ENCODE results near the gene EPOP.

EPOP gene

GRCh38 chr17:38702166-38702915, 27.6 kb upstream of the EPOP start:
- no peaks in the 10 kb centered on the region for H3K27me3 ChIP-seq (ENCODE audit: control insufficient read depth, low read length)
- TF ChIP-seq EZH2phosphoT487 (IDR thresholded peaks at IDR 0.05; ENCODE audit: borderline replicate concordance, low read length): no peak
- TF ChIP-seq, protein P1, sequence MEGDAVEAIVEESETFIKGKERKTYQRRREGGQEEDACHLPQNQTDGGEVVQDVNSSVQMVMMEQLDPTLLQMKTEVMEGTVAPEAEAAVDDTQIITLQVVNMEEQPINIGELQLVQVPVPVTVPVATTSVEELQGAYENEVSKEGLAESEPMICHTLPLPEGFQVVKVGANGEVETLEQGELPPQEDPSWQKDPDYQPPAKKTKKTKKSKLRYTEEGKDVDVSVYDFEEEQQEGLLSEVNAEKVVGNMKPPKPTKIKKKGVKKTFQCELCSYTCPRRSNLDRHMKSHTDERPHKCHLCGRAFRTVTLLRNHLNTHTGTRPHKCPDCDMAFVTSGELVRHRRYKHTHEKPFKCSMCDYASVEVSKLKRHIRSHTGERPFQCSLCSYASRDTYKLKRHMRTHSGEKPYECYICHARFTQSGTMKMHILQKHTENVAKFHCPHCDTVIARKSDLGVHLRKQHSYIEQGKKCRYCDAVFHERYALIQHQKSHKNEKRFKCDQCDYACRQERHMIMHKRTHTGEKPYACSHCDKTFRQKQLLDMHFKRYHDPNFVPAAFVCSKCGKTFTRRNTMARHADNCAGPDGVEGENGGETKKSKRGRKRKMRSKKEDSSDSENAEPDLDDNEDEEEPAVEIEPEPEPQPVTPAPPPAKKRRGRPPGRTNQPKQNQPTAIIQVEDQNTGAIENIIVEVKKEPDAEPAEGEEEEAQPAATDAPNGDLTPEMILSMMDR (IDR thresholded peaks at IDR 0.05; ENCODE audit: low read depth, low read length, poor library complexity, severe bottlenecking): no peak
- peaks cover 48% of the 10 kb centered on the region for H3K4me1 ChIP-seq (ENCODE audit: control insufficient read depth, low read length)

DNA sequence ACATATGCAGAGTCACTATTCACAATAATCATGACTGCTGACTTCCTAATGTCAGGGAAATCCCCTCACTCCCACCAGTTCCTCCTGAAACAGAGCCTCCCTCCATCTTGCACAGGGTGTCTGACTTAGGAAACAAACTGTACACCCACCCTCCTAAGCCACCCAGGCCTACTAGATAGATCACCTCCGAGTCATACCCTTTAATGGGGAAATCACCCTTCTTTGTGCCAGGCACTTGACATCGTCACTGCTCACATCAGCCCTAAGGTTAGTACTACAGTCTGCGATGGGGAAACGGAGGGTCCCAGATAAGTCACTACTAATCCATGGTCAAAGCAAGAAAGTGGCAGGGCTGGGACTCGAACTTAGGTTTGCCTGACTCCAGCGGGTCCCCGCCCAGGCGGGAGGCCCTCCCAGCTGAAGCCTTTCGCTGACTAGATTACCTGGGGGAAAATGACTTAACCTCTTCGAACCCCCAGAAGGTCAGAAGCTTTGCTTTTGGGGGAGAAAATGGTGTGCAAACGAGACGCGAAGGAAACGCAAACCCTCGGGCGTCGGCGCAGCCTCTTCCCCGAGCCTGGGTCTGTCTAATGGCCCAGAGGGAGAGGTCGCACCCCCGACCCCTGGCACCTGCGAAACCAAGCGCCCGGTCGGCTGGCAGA, 26.9 kb upstream of the EPOP start:
- Histone ChIP-seq H3K27me3 (ENCODE audit: control insufficient read depth, low read length) (no peaks in the 10 kb centered on the region), H3K9me2 (replicated peaks; ENCODE audit: control insufficient read depth, low read length) (no peaks in the 10 kb centered on the region), H3K79me2 (ENCODE audit: control insufficient read depth, low read length) (peaks cover 26% of the 10 kb centered on the region), H3K4me3 (ENCODE audit: low read length) (peak overlapping the region; percentile 88), H3F3A (ENCODE audit: control insufficient read depth, insufficient read depth) (peaks cover 36% of the 10 kb centered on the region), H4K20me1 (ENCODE audit: control insufficient read depth, insufficient read depth, low read depth, low read length) (peaks cover 2% of the 10 kb centered on the region; the same call in 1 of the 2 replicates), H3K4me1 (ENCODE audit: control insufficient read depth, low read length) (peaks cover 48% of the 10 kb centered on the region), H3K9me3 (ENCODE audit: control insufficient read depth, insufficient read depth, low read length) (no peaks in the 10 kb centered on the region), H3K27ac (ENCODE audit: low read depth, low read length) (peak overlapping the region; percentile 91), H3K4me2 (ENCODE audit: low read length) (peak overlapping the region; percentile 97), H3K36me3 (ENCODE audit: control insufficient read depth, low read length) (peaks cover 13% of the 10 kb centered on the region)
- TF ChIP-seq EZH2phosphoT487 (IDR thresholded peaks at IDR 0.05; ENCODE audit: borderline replicate concordance, low read length): no peak
- TF ChIP-seq, protein P1 (IDR thresholded peaks at IDR 0.05; ENCODE audit: low read depth, low read length, poor library complexity, severe bottlenecking): no peak

More at GRCh38 chr17:38702166-38702915, 27.6 kb upstream of the EPOP start:
- Histone ChIP-seq H3K4me2 (ENCODE audit: low read length) (peak overlapping the region; percentile 97), H3K9me2 (replicated peaks; ENCODE audit: control insufficient read depth, low read length) (no peaks in the 10 kb centered on the region), H3K9me3 (ENCODE audit: control insufficient read depth, insufficient read depth, low read length) (no peaks in the 10 kb centered on the region), H3K36me3 (ENCODE audit: control insufficient read depth, low read length) (peaks cover 20% of the 10 kb centered on the region), H3K4me3 (ENCODE audit: low read length) (peak overlapping the region; percentile 88), H3K27ac (ENCODE audit: low read depth, low read length) (peak overlapping the region; percentile 91), H3F3A (ENCODE audit: control insufficient read depth, insufficient read depth) (peaks cover 36% of the 10 kb centered on the region), H3K79me2 (ENCODE audit: control insufficient read depth, low read length) (peaks cover 33% of the 10 kb centered on the region), H4K20me1 (ENCODE audit: control insufficient read depth, insufficient read depth, low read depth, low read length) (peaks cover 6% of the 10 kb centered on the region)

DNA sequence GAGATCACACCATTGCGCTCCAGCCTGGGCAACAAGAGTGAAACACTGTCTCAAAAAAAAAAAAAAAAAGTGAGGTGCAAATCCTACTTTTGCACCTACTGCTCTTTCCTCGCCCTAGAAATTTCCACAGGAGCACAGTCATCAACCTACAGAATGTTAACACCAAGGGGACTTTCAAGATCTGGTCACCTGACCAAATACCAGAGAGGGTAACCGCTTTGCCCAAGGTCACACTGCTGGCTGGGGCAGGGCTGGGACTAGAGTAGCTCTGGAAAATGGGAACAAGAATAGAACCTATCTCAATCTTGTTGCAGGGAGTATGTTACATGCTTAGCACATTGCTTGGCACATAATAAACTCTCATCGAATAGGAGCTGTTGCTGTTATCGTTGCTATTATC, 24.0 kb upstream of the EPOP start:
- peaks cover 8% of the 10 kb centered on the region; the same call in 1 of the 2 replicates for H3K36me3 ChIP-seq (ENCODE audit: control insufficient read depth, low read length)
- H3K27me3 ChIP-seq (ENCODE audit: control insufficient read depth, low read length): no peaks in the 10 kb centered on the region
- H3K79me2 ChIP-seq (ENCODE audit: control insufficient read depth, low read length): peaks cover 5% of the 10 kb centered on the region; the same call in 1 of the 2 replicates
- no peak overlapping the region for H3K4me3 ChIP-seq (ENCODE audit: low read length)
- peaks cover 40% of the 10 kb centered on the region for H3K4me1 ChIP-seq (ENCODE audit: control insufficient read depth, low read length)
- H3K9me2 ChIP-seq (replicated peaks; ENCODE audit: control insufficient read depth, low read length): no peaks in the 10 kb centered on the region
- H4K20me1 ChIP-seq (ENCODE audit: control insufficient read depth, insufficient read depth, low read depth, low read length): no peaks in the 10 kb centered on the region
- no peak overlapping the region for H3K27ac ChIP-seq (ENCODE audit: low read depth, low read length)
- H3F3A ChIP-seq (ENCODE audit: control insufficient read depth, insufficient read depth): peaks cover 32% of the 10 kb centered on the region
- no peaks in the 10 kb centered on the region for H3K9me3 ChIP-seq (ENCODE audit: control insufficient read depth, insufficient read depth, low read length)
- H3K4me2 ChIP-seq (ENCODE audit: low read length): no peak overlapping the region
- TF ChIP-seq EZH2phosphoT487 (IDR thresholded peaks at IDR 0.05; ENCODE audit: borderline replicate concordance, low read length): no peak
- TF ChIP-seq, protein P1 (IDR thresholded peaks at IDR 0.05; ENCODE audit: low read depth, low read length, poor library complexity, severe bottlenecking): no peak
